ENCODE data around the gene PTPRD. TPM values are rescaled to one million over a fixed set of nuclear protein-coding genes. Genes with fewer than 3 reads are reported as not detected.

Gene PTPRD
- total RNA-seq, 1 experiment from 2014 or later: 70.1 TPM

DNA sequence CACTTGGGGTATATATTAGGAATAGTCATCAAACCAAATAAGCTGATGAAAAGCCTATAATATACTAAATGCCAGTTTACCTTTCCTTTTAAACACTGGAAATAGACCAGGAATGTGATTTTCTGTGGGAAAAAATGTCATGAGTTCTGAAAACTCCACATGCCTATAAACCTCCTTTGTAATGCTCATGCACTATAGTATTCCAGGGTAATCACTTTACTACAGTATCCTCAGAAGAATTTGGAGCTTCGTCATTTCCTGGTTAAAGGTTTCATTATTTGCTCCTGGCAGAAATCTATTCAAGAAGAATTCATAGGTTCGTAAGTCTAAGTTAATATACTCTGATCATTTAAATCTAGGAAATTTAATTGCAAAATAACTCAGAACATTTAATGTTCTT is 1736.5 kb downstream of the PTPRD start:
- no peak overlapping the region for H3K4me3 ChIP-seq (ENCODE audit: low read depth, low read length)
- no peak overlapping the region for H3K4me3 Mint-ChIP-seq (ENCODE audit: unreplicated experiment)
- no peaks in the 10 kb centered on the region for H3K4me1 ChIP-seq
- no peaks in the 10 kb centered on the region for H3K9me3 Mint-ChIP-seq (ENCODE audit: unreplicated experiment)
- DNase-seq: no peak
- ChIA-PET CTCF (no interaction called here), POLR2A (no interaction called here)
- H3K4me1 Mint-ChIP-seq (ENCODE audit: low read depth, unreplicated experiment): no peaks in the 10 kb centered on the region
- H3K36me3 Mint-ChIP-seq (ENCODE audit: insufficient read depth, unreplicated experiment): no peaks in the 10 kb centered on the region
- intact Hi-C loops (cut with micrococcal nuclease; ENCODE audit: unreplicated experiment): no loop called here
- TF ChIP-seq, protein P1, sequence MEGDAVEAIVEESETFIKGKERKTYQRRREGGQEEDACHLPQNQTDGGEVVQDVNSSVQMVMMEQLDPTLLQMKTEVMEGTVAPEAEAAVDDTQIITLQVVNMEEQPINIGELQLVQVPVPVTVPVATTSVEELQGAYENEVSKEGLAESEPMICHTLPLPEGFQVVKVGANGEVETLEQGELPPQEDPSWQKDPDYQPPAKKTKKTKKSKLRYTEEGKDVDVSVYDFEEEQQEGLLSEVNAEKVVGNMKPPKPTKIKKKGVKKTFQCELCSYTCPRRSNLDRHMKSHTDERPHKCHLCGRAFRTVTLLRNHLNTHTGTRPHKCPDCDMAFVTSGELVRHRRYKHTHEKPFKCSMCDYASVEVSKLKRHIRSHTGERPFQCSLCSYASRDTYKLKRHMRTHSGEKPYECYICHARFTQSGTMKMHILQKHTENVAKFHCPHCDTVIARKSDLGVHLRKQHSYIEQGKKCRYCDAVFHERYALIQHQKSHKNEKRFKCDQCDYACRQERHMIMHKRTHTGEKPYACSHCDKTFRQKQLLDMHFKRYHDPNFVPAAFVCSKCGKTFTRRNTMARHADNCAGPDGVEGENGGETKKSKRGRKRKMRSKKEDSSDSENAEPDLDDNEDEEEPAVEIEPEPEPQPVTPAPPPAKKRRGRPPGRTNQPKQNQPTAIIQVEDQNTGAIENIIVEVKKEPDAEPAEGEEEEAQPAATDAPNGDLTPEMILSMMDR (IDR thresholded peaks at IDR 0.05; ENCODE audit: insufficient read depth in 1 of 2, low read depth in 1 of 2, low read length in 1 of 2, severe bottlenecking in 1 of 2, unreplicated experiment in 1 of 2): no peak
- no peaks in the 10 kb centered on the region for H3K27me3 Mint-ChIP-seq (ENCODE audit: insufficient read depth, unreplicated experiment)
- no peaks in the 10 kb centered on the region for H3K9me3 ChIP-seq
- H3K27ac Mint-ChIP-seq (ENCODE audit: unreplicated experiment): no peak overlapping the region
- H3K27me3 ChIP-seq (replicated peaks; ENCODE audit: control insufficient read depth, insufficient read depth, low read length): no peaks in the 10 kb centered on the region
- H3K36me3 ChIP-seq (ENCODE audit: control insufficient read depth, insufficient read depth, low read length): no peaks in the 10 kb centered on the region
- no TSS peak for BruUV-seq (replicated peaks)

DNA sequence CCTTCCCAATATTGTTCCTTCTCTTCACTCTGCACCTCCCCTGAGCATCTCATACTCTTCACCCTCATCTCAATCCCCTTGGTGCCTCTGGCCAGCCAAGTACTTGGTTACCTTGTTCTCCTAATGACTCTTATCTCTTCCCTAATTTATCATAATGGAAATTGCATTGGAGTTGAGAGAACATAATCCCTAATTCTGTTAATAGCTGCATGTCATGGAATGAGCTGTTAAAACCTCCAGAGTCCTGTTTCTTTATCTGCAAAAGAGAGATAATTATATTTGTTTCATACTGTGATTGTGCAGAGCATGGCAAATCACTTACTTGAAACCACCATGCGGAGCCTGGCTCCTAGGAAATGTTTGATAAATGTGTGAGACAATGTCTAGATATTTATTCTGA is 1738.3 kb downstream of the PTPRD start:
- H3K4me1 Mint-ChIP-seq (ENCODE audit: low read depth, unreplicated experiment): no peaks in the 10 kb centered on the region
- H3K4me3 ChIP-seq (ENCODE audit: low read depth, low read length): no peak overlapping the region
- no TSS peak for BruUV-seq (replicated peaks)
- no peak overlapping the region for H3K27ac Mint-ChIP-seq (ENCODE audit: unreplicated experiment)
- H3K9me3 ChIP-seq: no peaks in the 10 kb centered on the region
- H3K36me3 Mint-ChIP-seq (ENCODE audit: insufficient read depth, unreplicated experiment): no peaks in the 10 kb centered on the region
- peaks cover under 1% of the 10 kb centered on the region; the same call in 1 of the 2 replicates for H3K4me1 ChIP-seq
- CTCF ChIA-PET: no interaction called here
- H3K4me3 Mint-ChIP-seq (ENCODE audit: unreplicated experiment): no peak overlapping the region
- H3K27me3 ChIP-seq (replicated peaks; ENCODE audit: control insufficient read depth, insufficient read depth, low read length): no peaks in the 10 kb centered on the region
- TF ChIP-seq, protein P1 (IDR thresholded peaks at IDR 0.05; ENCODE audit: insufficient read depth in 1 of 2, low read depth in 1 of 2, low read length in 1 of 2, severe bottlenecking in 1 of 2, unreplicated experiment in 1 of 2): no peak
- H3K36me3 ChIP-seq (ENCODE audit: control insufficient read depth, insufficient read depth, low read length): no peaks in the 10 kb centered on the region
- H3K27me3 Mint-ChIP-seq (ENCODE audit: insufficient read depth, unreplicated experiment): no peaks in the 10 kb centered on the region
- no peak for DNase-seq
- POLR2A ChIA-PET: no interaction called here
- H3K9me3 Mint-ChIP-seq (ENCODE audit: unreplicated experiment): no peaks in the 10 kb centered on the region
- intact Hi-C loops (cut with micrococcal nuclease; ENCODE audit: unreplicated experiment): no loop called here

DNA sequence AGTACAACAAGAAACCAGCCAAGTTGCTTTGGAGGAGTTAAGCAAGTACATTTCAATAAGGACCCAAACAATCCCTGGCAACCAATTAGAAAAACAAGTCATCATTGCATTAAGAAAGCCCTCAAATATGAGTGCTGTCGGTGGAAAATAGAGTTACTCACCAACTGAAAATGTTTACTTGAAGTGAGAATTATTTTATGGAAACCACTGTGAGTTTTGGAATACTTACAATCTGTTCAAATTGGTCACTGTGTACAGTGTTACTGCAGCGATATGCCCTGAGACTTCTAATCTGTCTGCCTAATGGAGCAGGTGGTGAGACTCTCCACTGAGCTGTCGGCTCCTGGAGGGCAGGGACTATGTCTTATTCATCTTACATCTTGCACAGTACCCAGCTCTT is 1740.0 kb downstream of the PTPRD start:
- BruUV-seq (replicated peaks): no TSS peak
- DNase-seq: no peak
- H3K4me3 Mint-ChIP-seq (ENCODE audit: unreplicated experiment): no peak overlapping the region

More for the DNA sequence above, 1740.0 kb downstream of the PTPRD start:
- ChIA-PET POLR2A (no interaction called here), CTCF (no interaction called here)
- Histone ChIP-seq H3K4me3 (ENCODE audit: low read depth, low read length) (no peak overlapping the region), H3K9me3 (no peaks in the 10 kb centered on the region), H3K4me1 (peaks cover 14% of the 10 kb centered on the region), H3K27me3 (replicated peaks; ENCODE audit: control insufficient read depth, insufficient read depth, low read length) (no peaks in the 10 kb centered on the region), H3K36me3 (ENCODE audit: control insufficient read depth, insufficient read depth, low read length) (no peaks in the 10 kb centered on the region)
- Mint-ChIP-seq H3K4me1 (ENCODE audit: low read depth, unreplicated experiment) (no peaks in the 10 kb centered on the region), H3K9me3 (ENCODE audit: unreplicated experiment) (no peaks in the 10 kb centered on the region), H3K36me3 (ENCODE audit: insufficient read depth, unreplicated experiment) (no peaks in the 10 kb centered on the region), H3K27me3 (ENCODE audit: insufficient read depth, unreplicated experiment) (no peaks in the 10 kb centered on the region), H3K27ac (ENCODE audit: unreplicated experiment) (no peak overlapping the region)
- TF ChIP-seq, protein P1 (IDR thresholded peaks at IDR 0.05; ENCODE audit: insufficient read depth in 1 of 2, low read depth in 1 of 2, low read length in 1 of 2, severe bottlenecking in 1 of 2, unreplicated experiment in 1 of 2): no peak
- intact Hi-C loops (cut with micrococcal nuclease; ENCODE audit: unreplicated experiment): no loop called here
